NCI-H1930 (cell line): ENCODE measurements around the gene MDC1.
A peak's percentile ranks its signal among the peaks of the same experiment; 100 is the strongest.
"Not testable (repeated sequence)": the region's sequence is repeated elsewhere in the genome, so short reads cannot be mapped to it uniquely, and the experiment has no call there.

ENCODE experiments used
- DNase-seq, 2 experiments: peaks; one replicate each; lab custom pipeline; 2025; lab: John Stamatoyannopoulos, UW

MDC1 gene

DNA sequence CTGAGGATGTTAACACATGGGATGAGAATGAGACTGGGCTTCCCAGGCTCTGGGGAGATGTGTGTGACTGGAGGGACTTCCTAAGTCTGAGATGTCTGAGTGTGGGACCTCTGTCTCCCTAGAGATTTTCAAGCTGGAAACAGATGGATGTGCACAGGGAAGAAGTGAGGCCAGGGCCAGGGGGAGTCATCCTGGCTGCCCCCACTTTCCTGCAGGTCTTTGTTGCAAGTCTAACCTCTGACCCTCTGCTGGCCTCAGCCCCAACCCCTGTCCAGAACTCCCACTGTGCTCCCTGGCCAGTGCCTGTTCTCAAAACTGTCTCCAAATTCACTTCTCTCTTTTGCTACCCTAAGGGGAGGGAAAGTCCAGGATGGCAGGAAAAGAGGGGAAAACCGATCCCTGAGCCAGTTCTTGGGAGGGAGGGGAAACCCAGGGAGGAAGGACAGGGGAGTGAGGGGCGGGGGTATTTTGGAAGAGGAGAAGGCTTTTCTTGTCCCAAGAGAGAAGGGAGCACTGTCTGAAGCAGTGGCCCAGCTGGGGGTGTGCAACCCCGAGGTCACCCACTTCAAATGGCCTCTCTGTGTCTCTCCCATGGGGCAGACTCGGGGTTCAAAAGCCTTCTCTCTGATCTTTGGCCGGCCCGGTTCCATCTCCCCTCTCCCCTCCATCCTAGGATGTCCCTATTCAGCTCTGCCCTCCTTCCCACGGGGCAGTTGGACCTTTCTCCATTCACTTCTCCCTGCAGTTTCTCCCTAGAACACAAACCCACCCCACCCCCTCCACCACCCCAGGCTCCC, 33.7 kb downstream of the MDC1 start:
- DNase-seq: no peak

DNA sequence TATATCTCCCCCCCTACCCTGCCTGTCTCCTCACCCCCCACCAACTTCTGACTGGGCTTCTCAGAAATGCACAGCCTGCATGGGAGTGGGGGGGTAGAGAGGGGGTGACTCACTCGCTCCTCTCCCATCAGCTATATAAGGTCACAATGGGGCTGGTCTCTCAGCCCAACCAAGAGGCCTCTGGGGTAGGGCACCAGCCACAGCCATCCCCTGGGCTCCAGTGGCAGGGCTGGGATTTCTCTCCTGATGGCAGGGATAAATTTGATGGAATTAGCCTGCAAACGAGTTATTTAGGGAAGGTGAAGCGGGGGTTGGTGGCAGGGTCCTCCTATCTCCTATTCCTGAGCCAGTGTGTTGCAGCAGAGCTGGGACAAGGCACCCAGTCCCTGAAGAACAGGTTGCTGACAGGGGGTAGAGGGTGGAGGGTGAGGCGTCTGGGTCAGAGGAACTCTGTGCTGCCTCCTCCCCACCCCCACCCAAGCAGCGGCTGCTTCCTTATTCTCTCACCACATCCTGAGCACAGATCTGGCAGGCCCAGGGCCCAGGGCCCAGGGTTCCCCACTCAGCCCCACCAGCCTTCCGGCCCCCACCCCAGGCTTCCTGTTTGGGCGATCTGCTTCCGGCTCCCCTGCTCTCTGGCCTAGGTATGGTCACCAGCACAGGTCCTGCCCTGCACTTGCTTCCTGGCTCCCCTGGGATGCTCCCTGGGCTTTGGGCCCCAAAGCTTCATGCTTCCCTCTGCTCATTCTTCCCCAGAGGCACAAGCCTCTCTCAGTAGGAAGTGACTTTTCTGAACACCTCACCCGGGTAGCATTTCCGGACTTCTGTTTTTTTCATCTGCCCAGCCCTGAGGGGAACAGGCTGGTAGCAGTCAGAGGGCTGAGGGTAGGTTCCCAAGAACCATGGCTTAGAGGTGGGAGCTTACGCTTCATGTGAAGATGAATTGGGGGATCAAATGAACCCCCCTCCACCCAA, 34.7 kb downstream of the MDC1 start:
- no peak for DNase-seq

DNA sequence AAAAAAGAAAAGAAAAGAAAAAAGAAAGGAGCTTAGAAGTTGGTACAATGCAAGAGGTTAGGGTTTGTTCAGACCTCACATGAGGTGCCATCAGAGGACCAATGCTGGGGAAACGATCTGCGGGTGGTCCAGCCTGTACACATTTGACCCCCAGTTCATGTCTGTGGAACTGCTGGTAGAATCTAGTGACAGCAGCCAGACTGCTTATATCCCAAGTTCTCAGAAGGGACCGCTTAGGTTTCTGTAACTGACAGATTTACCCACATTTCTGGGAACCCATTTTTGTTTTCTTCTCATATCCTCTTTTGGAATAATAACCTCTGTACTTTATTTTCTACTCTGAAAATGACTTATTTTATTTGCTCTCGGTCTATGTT, 35.3 kb downstream of the MDC1 start:
- no peak for DNase-seq

DNA sequence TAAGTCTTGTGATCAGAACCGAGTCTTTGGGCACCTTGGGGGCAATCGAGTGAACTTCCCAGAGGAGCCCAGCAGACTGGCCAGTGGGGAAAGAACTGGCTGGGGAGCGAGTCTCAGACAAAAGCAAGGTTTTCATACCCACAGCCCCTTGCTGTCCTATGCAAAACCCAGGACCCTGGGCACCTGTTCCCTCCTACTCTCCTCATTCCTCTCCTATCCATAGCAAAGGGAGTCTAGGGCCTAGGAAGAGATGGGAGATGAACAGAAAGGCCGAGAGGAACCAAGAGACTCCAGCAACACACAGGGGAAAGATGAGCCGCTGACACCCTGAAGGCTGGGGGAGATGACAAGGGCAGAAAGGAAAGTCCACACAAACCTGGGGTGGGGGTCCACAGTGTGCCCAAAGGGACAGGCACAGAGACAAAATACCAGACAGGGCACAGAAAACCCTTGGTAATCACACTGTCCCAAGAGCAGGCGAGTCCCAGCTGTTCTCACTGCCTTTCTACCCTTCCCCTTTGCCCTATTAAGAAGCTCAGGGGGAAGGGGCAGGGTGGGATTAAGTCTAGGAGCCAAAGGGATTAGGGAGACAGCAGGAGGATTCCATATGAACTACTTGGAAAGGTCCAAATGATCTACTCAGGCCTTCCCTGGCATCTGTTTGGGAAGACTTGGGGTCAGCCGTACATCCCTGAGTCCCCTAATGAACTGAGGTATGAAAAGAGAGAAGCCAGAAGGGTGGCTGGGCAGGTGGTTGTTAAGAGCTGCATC, 37.1 kb downstream of the MDC1 start:
- DNase-seq: no peak

DNA sequence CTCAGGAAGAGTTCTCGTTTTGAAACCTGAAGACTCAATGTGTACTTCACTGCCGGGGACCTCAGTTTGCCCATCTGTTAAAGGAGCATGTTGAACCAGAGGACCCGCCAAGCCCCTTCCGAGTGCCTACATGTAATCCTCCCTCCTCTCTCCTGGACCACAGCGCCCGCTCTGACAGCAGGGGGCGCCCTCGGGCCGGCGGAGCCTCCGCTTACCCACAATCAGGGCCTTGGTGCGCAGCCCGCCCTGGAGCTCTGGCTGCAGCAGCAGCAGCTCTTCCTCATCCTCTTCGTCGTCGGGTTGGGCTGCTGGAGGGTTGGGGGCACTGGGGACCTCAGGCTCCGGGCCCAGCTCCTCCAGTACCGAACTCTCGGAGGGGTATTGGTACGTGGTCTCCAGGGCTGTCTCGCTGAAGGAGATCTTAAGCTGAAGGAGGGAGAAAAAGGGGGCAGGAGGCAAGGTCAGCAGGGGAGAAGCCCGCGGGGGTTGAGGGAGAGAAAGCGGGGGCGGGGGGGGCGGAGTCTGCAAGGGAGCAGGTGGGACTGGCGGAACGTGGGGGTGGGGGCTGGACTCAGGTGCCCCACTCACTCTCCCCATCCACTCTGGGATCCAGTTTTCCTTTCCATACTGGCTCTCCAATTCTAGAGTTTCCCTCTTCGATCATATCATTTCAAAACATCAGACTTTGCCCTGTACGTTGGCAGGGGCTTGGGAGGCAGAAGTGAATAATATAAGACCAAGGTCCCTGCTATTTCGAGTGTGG, 37.9 kb downstream of the MDC1 start:
- DNase-seq: peak; percentile 11 to 23

DNA sequence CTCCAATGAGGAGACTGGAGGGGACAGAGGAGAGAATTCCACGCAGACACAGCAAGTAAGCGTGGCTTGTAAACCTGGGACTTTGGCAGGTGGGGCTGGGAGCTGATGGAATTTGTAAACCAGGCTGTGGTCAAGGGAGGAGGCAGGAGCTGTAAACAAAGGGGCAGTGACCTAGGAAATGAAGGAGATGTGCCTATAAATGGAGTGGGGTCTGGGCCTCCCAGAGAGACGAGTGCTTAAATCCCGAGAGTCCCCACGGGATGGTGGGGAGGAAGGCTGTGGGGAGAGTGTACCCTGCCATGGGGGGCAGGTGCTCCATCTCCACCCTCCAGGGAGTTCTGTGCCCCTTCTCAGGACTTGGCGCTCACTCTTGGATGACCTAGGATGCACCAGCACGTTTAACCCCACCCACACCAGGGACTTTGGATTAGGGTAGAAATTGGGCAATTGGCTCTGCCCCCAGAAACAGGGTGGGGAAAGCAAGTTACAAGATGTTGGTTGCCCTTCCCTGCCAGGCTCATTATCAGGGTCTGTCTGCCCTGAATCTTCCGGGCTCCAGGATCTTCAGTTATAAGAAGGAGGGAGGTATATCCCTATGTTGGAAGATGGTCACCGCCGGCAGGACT, 40.3 kb downstream of the MDC1 start:
- no peak for DNase-seq

DNA sequence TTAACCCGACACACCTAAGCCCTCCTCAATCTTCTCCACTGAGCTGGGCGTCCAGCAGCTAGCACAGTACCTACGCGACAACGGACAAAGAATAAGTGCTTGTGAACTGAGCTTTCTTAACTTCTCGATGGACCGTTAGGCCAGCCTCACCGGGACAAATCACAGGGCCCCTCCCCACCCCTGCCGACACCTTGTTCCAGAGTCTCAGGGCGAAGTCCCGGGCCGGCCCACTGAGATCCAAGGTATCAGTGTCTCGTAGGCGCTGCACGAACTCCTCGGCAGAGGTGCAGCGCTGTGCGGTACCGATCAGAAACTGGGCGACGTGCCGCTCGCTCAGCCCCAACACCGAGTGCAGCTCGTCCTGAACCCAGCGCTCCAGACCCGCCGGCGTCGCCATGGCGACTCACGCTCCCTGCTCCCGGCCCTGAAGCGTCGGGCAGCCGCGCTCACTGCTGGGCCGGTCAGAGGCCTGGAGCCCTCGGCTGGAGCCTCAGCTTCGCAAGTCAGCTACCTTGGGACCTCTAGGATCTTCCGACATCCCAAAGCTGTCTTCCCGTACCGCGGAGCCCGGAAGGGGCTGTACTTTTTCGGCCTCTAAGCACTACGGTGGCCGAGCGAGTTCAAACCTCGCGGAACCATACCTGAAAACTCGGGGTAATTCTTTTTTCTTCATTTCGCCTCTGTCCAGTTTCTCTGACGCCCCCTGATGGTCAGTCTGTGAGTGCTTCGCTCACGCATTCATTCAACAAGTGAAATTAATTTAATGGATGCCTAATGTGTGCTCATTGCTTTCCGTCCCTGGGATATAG, 44.4 kb downstream of the MDC1 start, which contains the start of gene DHX16:
Gene DHX16 (minus strand): TSS at position 562 of the 809 bp plus-strand sequence. CDS start 165 bp downstream, at position 397.
- peak; percentile 87 to 91 for DNase-seq

DNA sequence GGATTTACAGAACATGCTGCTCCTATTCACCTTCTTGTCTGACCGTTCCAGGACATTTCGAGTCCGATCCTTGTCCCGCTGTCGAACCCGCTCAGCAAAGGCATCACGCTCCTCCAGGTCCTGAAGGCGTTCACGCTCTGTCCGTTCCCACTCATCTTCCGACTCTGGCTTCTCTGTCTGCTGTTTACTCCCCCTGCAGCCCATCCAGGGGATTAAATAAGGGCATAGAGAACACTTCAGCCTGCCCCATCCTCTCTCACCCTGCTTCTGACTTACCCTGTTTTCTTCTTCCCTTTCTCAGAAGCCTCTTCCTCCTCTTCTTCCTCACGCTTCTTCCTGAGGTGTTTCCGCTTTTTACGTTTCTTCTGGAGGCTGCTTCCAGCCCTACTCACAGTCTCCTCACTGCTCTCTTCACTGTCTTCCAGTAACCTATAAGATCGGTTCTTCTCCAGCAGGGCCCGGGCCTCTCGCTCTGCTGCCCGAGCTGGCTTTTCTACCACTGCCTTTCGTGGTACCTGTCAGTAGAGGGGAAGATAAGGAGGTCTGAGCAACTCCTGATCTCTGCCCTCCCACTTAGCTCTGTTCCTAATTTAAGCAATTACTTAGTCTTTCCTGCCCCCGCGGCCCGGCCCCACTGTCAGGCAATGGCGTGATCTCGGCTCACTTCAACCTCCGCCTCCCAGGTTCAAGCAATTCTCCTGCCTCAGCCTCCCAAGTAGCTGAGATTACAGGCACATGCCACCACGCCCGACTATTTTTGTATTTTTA, 46.1 kb downstream of the MDC1 start:
- no peak for DNase-seq

DNA sequence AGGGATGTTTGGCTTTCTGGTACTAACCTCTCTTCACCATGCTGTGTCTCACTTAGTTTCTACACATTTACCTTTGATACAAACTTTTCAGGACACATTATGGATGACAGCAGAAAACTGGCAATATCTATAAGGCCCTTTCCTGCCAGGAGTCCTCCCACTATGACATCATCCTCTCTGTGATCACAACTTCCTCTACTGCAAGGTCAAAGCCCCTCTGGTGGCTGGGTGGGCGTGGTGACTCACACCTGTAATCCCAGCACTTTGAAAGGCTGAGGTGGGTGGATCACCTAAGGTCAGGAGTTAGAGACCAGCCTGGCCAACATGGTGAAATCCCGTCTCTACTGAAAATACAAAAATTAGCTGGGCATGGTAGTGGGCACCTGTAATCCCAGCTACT, 50.8 kb downstream of the MDC1 start:
- not testable (repeated sequence) for DNase-seq

DNA sequence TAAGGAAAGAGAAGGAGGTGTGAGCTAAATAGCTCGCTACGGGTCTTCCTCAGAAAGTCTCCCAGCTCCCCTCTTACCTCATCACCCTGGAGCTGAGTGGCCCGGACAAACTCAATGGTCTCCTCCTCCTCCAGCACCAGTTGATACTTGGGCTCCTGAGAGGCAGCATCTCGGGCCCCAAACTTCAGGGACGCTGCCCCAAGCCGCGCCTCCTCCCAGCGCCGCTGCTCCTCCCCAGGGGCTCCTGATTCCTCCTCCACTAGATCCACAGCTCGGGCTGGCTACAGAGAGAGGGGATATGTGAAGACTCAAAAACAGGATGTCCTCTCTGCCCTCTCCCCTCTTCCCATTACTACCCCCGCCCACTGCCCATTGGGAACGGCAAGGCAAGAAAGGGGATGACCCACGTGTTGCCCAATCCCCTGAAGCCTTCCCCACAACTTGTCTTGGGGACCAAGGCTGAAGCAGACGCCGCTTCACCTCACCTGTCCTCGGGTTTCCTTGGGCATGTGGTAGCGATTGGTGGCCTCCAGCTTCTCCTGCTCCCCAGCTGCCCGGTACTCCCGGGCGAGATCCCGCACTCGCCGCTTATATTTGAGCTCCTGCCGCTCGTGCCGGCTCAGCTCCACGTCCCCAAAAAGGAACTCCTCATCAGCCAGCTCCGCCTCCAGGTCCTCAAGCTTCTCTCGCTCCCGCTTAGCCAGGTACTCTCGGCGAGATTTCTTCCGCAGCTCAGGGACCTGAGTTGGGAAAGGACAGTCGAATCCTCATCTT, 51.9 kb downstream of the MDC1 start:
- DNase-seq: no peak

DNA sequence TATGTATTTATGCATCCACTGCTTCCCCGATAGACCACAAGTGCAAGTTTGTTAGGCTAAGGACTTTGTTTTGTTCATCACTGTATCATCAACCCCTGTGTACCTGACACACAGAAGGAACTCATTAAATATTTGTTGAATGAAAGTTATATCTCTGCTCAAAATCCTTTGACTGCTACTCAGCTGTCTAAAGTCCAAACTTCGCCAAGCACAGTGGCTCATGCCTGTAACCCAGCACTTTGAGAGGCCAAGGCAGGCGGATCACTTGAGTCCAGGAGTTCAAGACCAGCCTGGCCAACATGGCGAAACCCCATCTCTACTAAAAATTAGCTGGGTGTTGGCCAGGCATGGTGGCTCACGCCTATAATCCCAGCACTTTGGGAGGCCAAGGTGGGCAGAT, 59.2 kb downstream of the MDC1 start:
- DNase-seq: not testable (repeated sequence)

DNA sequence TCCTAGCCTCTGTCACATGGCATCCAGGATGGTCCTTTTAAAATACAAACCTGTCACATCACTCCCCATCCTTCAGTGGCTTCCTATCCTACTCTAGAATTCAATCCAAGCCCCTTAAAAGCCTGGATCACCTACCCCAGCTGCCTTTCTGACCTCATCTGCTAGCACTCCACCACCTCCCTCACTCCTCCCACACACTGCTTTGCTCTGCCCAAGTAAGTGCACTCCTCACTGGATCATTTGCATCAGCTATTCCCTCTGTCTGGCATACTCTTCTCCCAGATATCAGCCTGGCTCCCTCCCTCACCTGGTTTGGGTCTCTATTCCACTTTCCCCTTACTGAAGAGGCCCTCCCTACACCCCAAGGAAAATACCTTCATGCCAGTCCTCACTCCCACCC, 59.6 kb downstream of the MDC1 start:
- no peak for DNase-seq

DNA sequence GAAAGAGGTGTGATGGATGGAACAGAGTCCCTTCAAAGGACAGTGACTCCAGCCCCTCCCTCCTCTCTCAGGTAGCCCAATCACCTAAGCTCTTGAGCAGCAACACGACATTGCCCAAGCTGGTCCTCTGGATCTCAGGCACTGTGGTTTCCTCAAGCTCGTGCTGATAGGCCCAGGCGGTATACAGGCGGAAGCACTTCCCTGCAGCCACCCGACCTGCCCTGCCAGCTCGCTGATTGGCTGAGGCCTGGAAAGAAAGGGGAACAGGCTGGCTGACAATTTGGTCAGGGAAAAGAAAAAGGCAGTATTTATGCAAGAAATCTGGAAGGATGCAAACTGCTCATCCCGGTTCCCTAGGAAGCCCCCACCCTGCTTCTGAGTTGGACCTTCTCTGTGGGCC, 60.6 kb downstream of the MDC1 start:
- no peak for DNase-seq

DNA sequence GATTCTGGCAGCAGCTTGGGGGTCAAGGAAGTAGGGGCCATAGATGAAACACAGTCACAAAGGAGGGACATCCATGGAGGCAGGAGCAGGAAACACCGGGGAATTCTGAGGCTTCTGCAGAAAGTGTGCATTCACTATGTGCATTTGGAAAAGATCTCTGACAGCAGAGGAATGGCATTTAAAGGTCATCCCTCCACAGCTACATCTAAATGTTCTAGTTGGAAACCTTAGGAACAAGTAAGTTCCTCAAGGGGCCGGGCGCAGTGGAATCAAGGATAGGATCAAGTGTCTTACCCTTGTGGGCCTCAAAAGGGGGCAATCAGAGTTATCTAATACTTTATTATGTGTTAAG, 61.4 kb downstream of the MDC1 start:
- DNase-seq: no peak

DNA sequence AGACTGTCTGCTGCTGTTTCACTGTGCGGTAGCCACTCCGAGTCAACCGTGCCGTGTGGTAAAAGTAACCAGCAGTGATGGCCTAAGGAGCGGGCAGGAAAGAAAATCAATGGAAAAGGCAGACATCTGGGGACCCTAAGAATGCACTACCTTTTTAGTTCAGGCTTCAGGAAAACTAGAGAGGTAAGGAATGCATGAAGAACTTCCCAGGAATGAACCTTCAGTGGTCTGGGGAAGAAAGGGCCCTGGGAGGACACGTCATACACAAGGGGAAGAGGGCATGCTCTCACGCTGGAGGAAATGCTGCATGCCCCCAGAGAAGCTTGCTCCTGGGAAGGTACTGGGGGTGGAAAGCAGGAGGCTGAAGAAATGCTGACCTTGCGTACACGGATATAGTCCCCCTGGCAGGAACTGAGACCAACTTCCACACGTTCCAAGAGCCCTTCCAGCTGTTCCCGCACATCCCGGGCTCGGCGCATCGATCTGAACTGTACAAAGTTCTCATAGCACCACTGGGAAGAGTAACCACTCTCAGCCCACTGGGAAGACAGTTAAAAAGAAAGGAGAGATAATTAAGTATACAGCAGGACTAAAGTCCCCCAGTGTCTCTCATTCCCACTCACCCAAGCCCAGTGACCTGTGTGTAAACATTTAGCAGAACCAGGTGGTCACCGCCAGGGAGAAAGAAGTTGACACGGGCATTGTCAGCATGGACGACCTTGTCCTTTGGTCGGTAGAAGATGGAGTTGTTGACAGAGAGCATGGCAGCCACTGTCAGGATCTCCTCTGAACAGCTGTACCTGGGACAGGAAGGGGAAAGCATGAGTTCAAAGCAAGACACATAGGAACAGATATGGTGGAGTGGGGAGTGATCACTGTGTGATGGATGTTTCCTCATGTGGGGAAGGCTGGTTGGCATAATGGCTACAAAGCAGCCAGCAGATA, 62.0 kb downstream of the MDC1 start:
- DNase-seq: no peak

DNA sequence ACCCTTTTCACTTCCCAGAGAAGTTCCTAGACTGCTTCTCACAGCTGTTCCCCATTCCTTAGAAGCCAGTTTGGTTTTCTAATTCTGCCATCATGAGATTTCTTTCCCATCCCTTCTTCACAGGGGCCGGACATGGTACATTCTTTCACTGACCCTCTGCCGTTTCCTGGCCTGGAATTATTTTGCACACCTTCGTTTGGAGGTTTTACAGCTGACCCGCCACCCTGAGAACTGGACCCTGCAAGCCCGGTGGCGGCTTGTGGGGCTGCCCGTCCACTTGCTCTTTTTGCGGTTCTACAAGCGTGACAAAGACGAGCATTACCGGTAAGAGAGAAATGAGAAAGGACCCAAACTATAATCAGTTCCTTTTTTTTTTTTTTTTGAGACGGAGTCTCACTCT, 65.9 kb downstream of the MDC1 start:
- no peak for DNase-seq
